GM20000 (cell line): Measurements from ENCODE around the gene FGD2.
"Not testable (repeated sequence)": the region's sequence is repeated elsewhere in the genome, so short reads cannot be mapped to it uniquely, and the experiment has no call there.

Experiments used
- DNase-seq: peaks from one replicate; pipeline ENCODE4 v3.0.0; 2012; ENCODE audit warnings: low spot score
- TF ChIP-seq, protein P1 (sequence below): IDR thresholded peaks from 2 replicates; pipeline ENCODE4 v1.5.1; 2012; ENCODE audit warnings: mild to moderate bottlenecking, control low read depth; ENCODE audit errors: extremely low read depth, missing control alignments

The FGD2 gene

GRCh38 chr6:36985417-36985807 is 20.0 kb upstream of the FGD2 start:
- TF ChIP-seq, protein P1, sequence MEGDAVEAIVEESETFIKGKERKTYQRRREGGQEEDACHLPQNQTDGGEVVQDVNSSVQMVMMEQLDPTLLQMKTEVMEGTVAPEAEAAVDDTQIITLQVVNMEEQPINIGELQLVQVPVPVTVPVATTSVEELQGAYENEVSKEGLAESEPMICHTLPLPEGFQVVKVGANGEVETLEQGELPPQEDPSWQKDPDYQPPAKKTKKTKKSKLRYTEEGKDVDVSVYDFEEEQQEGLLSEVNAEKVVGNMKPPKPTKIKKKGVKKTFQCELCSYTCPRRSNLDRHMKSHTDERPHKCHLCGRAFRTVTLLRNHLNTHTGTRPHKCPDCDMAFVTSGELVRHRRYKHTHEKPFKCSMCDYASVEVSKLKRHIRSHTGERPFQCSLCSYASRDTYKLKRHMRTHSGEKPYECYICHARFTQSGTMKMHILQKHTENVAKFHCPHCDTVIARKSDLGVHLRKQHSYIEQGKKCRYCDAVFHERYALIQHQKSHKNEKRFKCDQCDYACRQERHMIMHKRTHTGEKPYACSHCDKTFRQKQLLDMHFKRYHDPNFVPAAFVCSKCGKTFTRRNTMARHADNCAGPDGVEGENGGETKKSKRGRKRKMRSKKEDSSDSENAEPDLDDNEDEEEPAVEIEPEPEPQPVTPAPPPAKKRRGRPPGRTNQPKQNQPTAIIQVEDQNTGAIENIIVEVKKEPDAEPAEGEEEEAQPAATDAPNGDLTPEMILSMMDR, result no peak
- no peak for DNase-seq

- TF ChIP-seq, protein P1, result no peak
- peak; percentile 99 for DNase-seq
These were observed 19.4 kb upstream of the FGD2 start, which contains the start of gene MTCH1 for GRCh38 chr6:36985808-36986703. MTCH1 (minus strand) TSS chr6:36986196; CDS start chr6:36986173, 23 bp downstream.

DNA sequence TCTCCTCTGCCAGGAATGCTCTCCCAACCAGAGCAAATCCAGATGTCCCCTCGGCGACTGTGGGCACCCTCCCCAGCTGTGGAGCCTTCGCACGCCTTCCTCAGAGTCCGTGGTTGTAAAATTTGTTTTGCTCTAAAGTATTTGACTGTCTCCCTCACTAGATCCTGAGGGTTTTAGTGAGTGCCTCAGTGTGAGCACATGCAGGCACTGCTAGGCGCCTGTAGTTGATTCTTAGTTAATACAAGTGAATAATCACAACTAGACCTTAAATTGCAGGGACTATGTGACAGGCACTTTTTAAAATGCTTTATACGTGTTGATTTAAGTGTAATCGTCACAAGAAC is 18.8 kb upstream of the FGD2 start:
- TF ChIP-seq, protein P1, result no peak
- peak; percentile 60 for DNase-seq

DNA sequence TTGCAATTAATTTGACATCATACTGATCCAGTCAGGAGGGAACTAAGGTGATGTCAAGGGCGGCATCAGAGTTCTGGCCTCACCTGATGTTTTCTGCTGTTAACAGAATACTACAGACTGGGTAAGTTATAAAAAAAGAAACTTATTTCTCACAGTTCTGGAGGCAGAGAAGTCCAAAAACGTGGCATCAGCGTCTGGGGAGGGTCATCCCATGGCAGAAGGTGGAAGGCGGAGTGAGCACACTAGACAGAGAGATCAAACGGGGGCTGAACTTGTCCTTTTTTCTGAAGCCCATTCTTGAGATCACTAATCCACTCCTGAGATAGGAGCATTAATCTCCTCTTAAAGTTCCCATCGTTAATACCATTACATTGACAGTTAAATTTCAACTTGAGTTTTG is 16.2 kb upstream of the FGD2 start:
- TF ChIP-seq, protein P1, result no peak
- no peak for DNase-seq

- not testable (repeated sequence) for DNase-seq
These were observed 15.1 kb upstream of the FGD2 start for GRCh38 chr6:36990401-36990800.

DNA sequence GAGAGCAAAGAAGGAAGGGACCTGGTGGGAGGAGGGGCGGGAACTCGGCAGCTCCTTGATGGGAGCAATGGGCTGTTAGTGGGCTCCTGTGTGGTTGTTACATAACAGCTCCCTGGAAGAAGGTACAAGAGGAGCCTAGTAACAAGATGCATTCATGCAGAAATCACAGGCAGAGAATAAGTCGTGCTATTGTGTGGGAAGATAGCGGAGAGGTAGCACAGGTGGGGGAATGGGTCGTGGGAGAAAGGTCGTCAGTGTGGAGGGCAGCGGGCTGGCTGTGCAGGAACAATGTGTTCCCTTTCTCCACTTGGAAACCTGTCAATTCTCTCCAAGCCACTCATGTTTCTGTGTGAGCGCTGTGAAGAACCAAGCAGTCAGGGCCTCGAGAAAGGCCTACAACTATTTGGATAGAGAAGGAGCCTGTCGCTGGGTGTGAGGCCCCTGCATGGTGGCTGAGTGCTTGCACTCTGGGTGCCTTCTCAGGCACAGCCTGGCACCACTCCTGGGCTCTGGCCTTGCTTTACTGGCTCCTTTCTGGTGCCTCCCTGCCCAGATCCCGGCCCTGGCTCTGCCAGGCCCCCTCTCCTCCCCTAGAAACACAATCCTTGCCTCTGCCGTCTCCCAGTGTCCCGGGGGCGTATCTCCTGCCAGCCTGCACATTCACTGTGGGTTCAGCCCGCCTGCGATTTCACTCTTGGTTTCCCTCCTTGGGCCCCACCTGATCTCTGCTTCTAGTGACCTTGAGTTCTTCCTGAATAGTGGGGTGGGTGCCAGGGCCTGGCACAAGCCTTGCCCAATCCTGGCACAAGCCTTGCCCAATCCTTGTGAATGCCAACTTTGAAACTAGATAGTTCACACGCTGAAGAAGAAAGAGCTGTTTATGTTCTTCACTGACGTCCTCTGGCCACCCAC is 7.4 kb upstream of the FGD2 start:
- TF ChIP-seq, protein P1, result no peak
- no peak for DNase-seq

GRCh38 chr6:36998723-36999038 is 6.8 kb upstream of the FGD2 start:
- DNase-seq, result no peak
- TF ChIP-seq, protein P1, result no peak
